Smooth muscle cell (in vitro differentiated cells): ENCODE data around the gene B4GALNT1. TPM values are rescaled to one million over a fixed set of nuclear protein-coding genes. Genes with fewer than 3 reads are reported as not detected.

ENCODE experiments used
- DNase-seq: peaks from one replicate; lab custom pipeline; 2025; ENCODE audit not compliant: unreplicated experiment; lab: John Stamatoyannopoulos, UW
- H2AFZ ChIP-seq: fragments of 200-600 bp; sonication (generic); 2 replicates; pipeline ENCODE4 v1.6.0; 2016; ENCODE audit warnings: antibody characterized with exemption, low read depth, mild to moderate bottlenecking
- H3F3A ChIP-seq: fragments of 200-600 bp; sonication (generic); 2 replicates; pipeline ENCODE4 v1.6.0; 2017; ENCODE audit warnings: antibody characterized with exemption, low read depth
- H3K27ac ChIP-seq: fragments of 200-600 bp; sonication (generic); 2 replicates; pipeline ENCODE4 v1.5.1; 2016; ENCODE audit warnings: low read depth, mild to moderate bottlenecking
- H3K27me3 ChIP-seq: fragments of 200-600 bp; sonication (generic); 2 replicates; pipeline ENCODE4 v1.6.1; 2016; ENCODE audit warnings: low read depth, mild to moderate bottlenecking
- H3K36me3 ChIP-seq: fragments of 200-600 bp; sonication (generic); 2 replicates; pipeline ENCODE4 v1.5.1; 2016; ENCODE audit warnings: low read depth
- H3K4me1 ChIP-seq: fragments of 200-600 bp; sonication (generic); 2 replicates; pipeline ENCODE4 v1.5.1; 2016; ENCODE audit warnings: low read depth
- H3K4me2 ChIP-seq: fragments of 200-600 bp; sonication (generic); 2 replicates; pipeline ENCODE4 v1.6.0; 2016; ENCODE audit warnings: mild to moderate bottlenecking
- H3K4me3 ChIP-seq: fragments of 200-600 bp; sonication (generic); 2 replicates; pipeline ENCODE4 v1.5.1; 2016; ENCODE audit warnings: mild to moderate bottlenecking
- H3K79me2 ChIP-seq: fragments of 200-600 bp; sonication (generic); 2 replicates; pipeline ENCODE4 v1.6.0; 2016; ENCODE audit warnings: low read depth, mild to moderate bottlenecking
- H3K9ac ChIP-seq: fragments of 200-600 bp; sonication (generic); 2 replicates; pipeline ENCODE4 v1.6.0; 2016; ENCODE audit warnings: low read depth
- H3K9me3 ChIP-seq: fragments of 200-600 bp; sonication (generic); replicated peaks from 2 replicates; pipeline ENCODE4 v1.5.1; 2016; ENCODE audit warnings: low read depth
- H4K20me1 ChIP-seq: fragments of 200-600 bp; sonication (generic); 2 replicates; pipeline ENCODE4 v1.6.0; 2016; ENCODE audit warnings: low read depth
- CTCF ChIP-seq: fragments of 200-600 bp; sonication (generic); IDR thresholded peaks from 2 replicates; pipeline ENCODE4 v1.5.1; 2017; ENCODE audit warnings: borderline replicate concordance, mild to moderate bottlenecking, antibody characterized with exemption; ENCODE audit not compliant: insufficient read depth, poor library complexity, severe bottlenecking
- WGBS: methylation state at CpG from one replicate; pipeline ENCODE4 v1.1.7; 2016; ENCODE audit warnings: low lambda C conversion rate; 5-methylcytosine and 5-hydroxymethylcytosine counted together
- polyA plus RNA-seq: library from polyadenylated mRNA; unstranded; fragments of >200 nt; fragmentation: Nextera tagmentation; extraction: Ambion mirVana; gene quantifications from 2 replicates; pipeline ENCODE4 v1.2.1, GENCODE V29; 2016
- total RNA-seq: library from RNA; depleted of rRNA; stranded (reverse); fragments of >200 nt; gene quantifications from 2 replicates; pipeline ENCODE4 v1.2.3, GENCODE V29; 2014

The B4GALNT1 gene
- total and polyA plus RNA-seq, 2 experiments from 2014 or later = 1.8 to 5.6 TPM

GRCh38 chr12:57625261-57626032 is 7.6 kb downstream of the B4GALNT1 start:
- H4K20me1 ChIP-seq = no peaks in the 10 kb centered on the region
- no peak overlapping the region for H3K27ac ChIP-seq
- no peak overlapping the region for H2AFZ ChIP-seq
- H3K4me1 ChIP-seq = peaks cover 16% of the 10 kb centered on the region
- H3F3A ChIP-seq = no peaks in the 10 kb centered on the region
- 91% methylated on average over 12 of the region's 12 CpGs for WGBS
- H3K9me3 ChIP-seq = no peaks in the 10 kb centered on the region
- H3K9ac ChIP-seq = no peak overlapping the region
- H3K36me3 ChIP-seq = no peaks in the 10 kb centered on the region
- H3K79me2 ChIP-seq = no peaks in the 10 kb centered on the region
- DNase-seq = no peak
- TF ChIP-seq CTCF = no peak
- no peak overlapping the region for H3K4me2 ChIP-seq
- H3K4me3 ChIP-seq = no peak overlapping the region
- peaks cover 98% of the 10 kb centered on the region for H3K27me3 ChIP-seq

- Histone ChIP-seq H3K79me2 (no peaks in the 10 kb centered on the region), H3K4me2 (no peak overlapping the region), H3K27me3 (peaks cover 98% of the 10 kb centered on the region)
Observed at GRCh38 chr12:57624441-57625220, 8.4 kb downstream of the B4GALNT1 start.

GRCh38 chr12:57623811-57624390 is 9.1 kb downstream of the B4GALNT1 start:
- DNase-seq = no peak
- no peak overlapping the region for H3K4me3 ChIP-seq
- peaks cover 16% of the 10 kb centered on the region for H3K4me1 ChIP-seq
- H3K27me3 ChIP-seq = peaks cover 98% of the 10 kb centered on the region
- H3K9me3 ChIP-seq = no peaks in the 10 kb centered on the region
- no peaks in the 10 kb centered on the region for H3K79me2 ChIP-seq
- H3F3A ChIP-seq = no peaks in the 10 kb centered on the region
- WGBS = 78% methylated on average over 5 of the region's 5 CpGs
- no peak overlapping the region for H2AFZ ChIP-seq
- no peak overlapping the region for H3K9ac ChIP-seq
- H3K27ac ChIP-seq = no peak overlapping the region
- no peak overlapping the region for H3K4me2 ChIP-seq
- no peak for TF ChIP-seq CTCF
- no peaks in the 10 kb centered on the region for H4K20me1 ChIP-seq
- H3K36me3 ChIP-seq = no peaks in the 10 kb centered on the region

More at GRCh38 chr12:57624441-57625220, 8.4 kb downstream of the B4GALNT1 start:
- Histone ChIP-seq H2AFZ (no peak overlapping the region), H3K36me3 (no peaks in the 10 kb centered on the region), H3K4me1 (peaks cover 16% of the 10 kb centered on the region), H3K27ac (no peak overlapping the region), H3K9me3 (no peaks in the 10 kb centered on the region), H4K20me1 (no peaks in the 10 kb centered on the region), H3K9ac (no peak overlapping the region), H3K4me3 (no peak overlapping the region), H3F3A (no peaks in the 10 kb centered on the region)
- 88% methylated on average over 8 of the region's 8 CpGs for WGBS
- no peak for DNase-seq
- no peak for TF ChIP-seq CTCF
